ENCODE measurements around the gene ANKRD22.

The ANKRD22 gene

GRCh38 chr10:88893611-88894010 is 42.0 kb upstream of the ANKRD22 start:
- no peak for TF ChIP-seq CTCF (IDR thresholded peaks at IDR 0.05; ENCODE audit: low read depth, low read length, missing control alignments)
- H3K4me3 ChIP-seq (replicated peaks; ENCODE audit: low read depth, low read length): no peak overlapping the region
- no peak for DNase-seq (ENCODE audit: extremely low read depth, low read depth)

GRCh38 chr10:88892222-88892967 is 40.8 kb upstream of the ANKRD22 start:
- no peak for DNase-seq (ENCODE audit: extremely low read depth, low read depth)
- H3K4me3 ChIP-seq (replicated peaks; ENCODE audit: low read depth, low read length): no peak overlapping the region
- no peak for TF ChIP-seq CTCF (IDR thresholded peaks at IDR 0.05; ENCODE audit: low read depth, low read length, missing control alignments)

- TF ChIP-seq CTCF (IDR thresholded peaks at IDR 0.05; ENCODE audit: low read depth, low read length, missing control alignments): no peak
- no peak for DNase-seq (ENCODE audit: extremely low read depth, low read depth)
These were observed 39.2 kb upstream of the ANKRD22 start for GRCh38 chr10:88890681-88891381.

GRCh38 chr10:88889559-88890337 is 38.1 kb upstream of the ANKRD22 start:
- no peak overlapping the region for H3K4me3 ChIP-seq (replicated peaks; ENCODE audit: low read depth, low read length)
- no peak for DNase-seq (ENCODE audit: extremely low read depth, low read depth)
- TF ChIP-seq CTCF (IDR thresholded peaks at IDR 0.05; ENCODE audit: low read depth, low read length, missing control alignments): no peak

More at GRCh38 chr10:88890681-88891381, 39.2 kb upstream of the ANKRD22 start:
- no peak overlapping the region for H3K4me3 ChIP-seq (replicated peaks; ENCODE audit: low read depth, low read length)

DNA sequence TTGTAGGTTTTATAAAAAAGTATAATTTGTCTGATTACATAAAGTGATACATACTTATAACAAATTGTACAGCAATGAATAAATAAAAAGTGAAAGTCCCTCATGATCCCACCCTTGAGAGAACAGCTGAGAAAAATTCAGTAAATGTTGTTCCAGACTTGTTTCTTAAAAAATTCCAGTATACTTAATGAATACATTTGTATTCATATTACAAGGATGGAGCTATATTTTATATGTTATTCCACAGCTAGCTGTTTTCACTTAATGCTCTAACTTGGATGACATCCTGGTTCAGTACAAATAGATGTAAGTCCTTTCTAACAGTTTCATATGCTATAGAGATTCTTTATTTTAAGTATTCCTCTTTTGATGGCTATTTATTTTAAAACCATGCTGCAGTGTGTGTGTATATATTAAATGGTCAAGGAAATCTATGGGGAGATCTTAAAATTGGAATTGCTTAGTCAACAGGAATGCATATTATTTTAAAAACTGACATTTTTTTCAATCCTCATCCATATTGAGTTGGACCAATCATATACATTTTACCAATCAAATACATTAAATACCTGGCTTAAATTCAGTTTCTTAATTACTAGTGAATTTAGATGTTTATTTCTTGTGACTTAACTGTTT is 37.3 kb upstream of the ANKRD22 start:
- no peak for DNase-seq (ENCODE audit: extremely low read depth, low read depth)
- TF ChIP-seq CTCF (IDR thresholded peaks at IDR 0.05; ENCODE audit: low read depth, low read length, missing control alignments): no peak
- no peak overlapping the region for H3K4me3 ChIP-seq (replicated peaks; ENCODE audit: low read depth, low read length)

DNA sequence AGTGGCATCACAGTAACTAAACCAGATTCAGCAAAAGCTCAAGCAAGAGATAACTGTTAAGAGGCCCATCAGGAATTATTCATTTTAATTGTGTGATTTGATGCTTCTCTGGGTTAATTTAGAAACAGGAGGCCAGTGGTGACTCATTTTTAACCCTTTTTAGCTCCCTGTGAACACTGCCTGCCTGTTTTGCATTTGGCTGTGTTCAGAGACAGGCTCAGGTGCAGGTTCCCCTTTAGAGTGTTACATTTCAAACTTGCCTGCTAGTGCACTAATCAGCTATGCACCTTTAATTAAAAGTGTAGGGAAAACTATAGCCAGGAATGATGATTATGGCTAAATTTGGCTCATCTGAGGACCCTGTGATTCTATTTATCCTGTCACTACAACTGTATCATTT is 34.9 kb upstream of the ANKRD22 start:
- no peak for TF ChIP-seq CTCF (IDR thresholded peaks at IDR 0.05; ENCODE audit: low read depth, low read length, missing control alignments)
- no peak for DNase-seq (ENCODE audit: extremely low read depth, low read depth)
- H3K4me3 ChIP-seq (replicated peaks; ENCODE audit: low read depth, low read length): no peak overlapping the region
